Dermis microvascular lymphatic vessel endothelial cell (primary cell): ENCODE data around the gene DNAH6. TPM values are rescaled to one million over a fixed set of nuclear protein-coding genes. Genes with fewer than 3 reads are reported as not detected.

Source experiments
- DNase-seq, 2 donors: peaks; one replicate each; pipeline versions ENCODE4 v3.0.0 to v3.0.0-alpha.2; 2010; ENCODE audit warnings: low read depth in 2 of 2
- total RNA-seq: library from RNA; depleted of rRNA; stranded (reverse); fragments of >200 nt; gene quantifications from 2 replicates; pipeline ENCODE4 v1.2.1, GENCODE V29; 2014

DNAH6 gene
- total RNA-seq, 1 donor from 2014 or later: under 0.01 TPM

DNA sequence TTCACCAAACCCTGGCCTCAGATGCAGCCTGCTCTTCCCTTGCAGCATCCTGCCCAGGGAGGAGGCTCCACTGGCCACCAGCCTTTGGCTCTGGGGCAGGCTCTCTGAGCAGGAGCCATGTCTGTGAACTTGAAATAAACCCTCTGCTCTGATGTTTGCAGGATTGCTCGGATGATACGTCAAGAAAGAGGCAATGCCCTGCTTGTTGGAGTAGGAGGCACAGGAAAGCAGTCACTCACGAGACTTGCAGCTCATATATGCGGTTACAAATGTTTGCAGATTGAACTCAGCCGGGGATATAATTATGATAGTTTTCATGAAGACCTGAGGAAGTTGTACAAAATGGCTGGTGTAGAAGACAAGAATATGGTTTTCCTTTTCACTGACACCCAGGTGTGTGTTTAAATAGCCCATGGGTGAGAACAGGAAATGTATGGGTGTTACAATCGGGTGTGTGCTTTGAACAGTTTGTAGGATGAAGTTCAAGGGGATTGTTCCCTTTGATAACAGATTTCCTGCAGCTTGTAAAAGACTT lies 177.9 kb downstream of the DNAH6 start:
- no peak for DNase-seq

DNA sequence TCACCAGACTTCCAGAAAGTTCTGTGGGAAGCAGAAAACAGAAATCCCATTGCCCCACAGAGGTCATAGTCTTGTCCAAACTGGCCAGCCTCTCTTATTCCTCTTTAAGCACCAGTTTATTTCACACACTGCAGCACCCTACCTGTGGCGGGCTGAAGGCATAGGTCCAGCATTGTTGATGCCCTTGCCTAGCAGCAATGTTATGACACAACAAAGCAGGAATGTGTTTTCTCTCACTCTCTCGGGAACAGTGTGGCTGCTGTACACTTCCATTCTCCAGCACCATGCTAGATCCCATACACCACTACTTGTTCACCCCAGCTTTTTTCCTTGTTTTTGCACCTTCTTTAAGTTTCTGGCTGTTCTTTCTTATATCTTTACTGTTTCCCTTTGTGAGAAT lies 181.6 kb downstream of the DNAH6 start:
- no peak for DNase-seq

DNA sequence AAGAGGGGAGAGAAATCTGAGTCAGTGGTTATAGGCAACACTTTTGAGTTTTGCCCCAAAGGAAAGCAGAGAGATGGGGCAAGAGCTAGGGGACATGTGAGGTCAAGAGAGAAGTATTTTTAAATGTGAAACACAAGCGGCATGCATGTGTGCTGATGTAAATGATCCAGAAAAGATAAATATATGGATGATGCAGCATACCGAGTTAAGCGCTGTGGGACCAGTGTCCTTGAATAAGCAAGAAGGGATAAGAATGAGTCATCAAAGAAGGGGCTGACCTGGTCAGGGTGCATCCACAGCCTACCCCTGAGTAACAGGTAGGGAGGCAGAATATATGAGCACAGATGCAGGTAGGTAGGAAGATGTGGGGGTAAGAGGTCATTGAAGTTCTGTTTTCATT lies 183.7 kb downstream of the DNAH6 start:
- no peak for DNase-seq

DNA sequence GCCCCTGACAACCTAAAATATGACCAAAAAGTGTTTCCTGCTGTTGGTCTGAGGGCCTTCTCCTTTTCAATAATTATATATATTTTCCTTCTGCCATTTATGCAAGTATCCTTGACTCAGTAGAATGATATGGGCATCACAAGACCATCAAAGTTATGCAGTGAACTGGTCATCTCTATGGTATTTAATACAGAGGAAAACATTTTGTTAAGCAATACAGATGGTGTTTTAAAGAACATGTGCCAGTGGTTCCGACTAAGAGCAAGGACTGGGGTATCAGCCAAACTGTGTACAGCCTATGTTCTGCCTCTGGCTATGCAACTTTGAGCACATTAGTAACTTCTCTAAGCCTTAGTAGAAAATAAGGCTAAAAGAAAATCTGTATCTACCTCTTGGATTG lies 185.6 kb downstream of the DNAH6 start:
- no peak for DNase-seq

DNA sequence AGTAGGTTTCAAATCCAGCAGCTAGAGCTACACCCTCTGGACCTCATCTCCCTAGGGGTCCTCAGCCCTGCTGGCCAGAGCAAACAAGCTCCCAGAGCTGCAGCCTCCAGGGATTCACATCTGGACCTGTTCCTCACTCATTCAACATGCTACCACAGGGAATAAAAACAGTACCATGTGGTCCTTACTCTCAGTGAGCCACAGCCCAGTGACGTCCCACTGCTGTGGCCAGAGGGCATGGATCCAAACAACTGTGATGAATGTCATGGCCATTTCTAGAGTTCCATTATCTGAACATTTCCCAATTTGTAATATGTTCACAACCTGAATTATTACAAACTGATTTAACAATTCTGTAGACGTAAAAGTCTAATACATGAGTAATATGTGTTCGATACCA lies 186.6 kb downstream of the DNAH6 start:
- no peak for DNase-seq

DNA sequence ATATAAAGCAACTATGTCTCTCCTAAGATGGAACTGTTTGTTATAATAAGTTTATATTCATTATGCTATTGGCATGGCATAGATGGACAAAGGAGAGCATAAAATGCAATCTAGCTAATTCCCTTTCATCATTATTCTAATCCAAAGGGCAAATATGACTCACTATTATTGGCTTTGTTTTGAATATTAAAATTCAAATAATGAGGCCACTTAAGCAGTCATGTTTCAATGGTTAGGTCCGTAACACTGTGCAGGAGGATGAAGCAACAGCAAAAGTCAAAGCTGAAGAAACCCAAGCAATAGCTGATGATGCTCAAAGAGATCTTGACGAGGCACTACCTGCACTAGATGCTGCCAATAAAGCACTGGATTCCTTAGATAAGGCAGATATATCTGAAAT lies 187.5 kb downstream of the DNAH6 start:
- DNase-seq: no peak

DNA sequence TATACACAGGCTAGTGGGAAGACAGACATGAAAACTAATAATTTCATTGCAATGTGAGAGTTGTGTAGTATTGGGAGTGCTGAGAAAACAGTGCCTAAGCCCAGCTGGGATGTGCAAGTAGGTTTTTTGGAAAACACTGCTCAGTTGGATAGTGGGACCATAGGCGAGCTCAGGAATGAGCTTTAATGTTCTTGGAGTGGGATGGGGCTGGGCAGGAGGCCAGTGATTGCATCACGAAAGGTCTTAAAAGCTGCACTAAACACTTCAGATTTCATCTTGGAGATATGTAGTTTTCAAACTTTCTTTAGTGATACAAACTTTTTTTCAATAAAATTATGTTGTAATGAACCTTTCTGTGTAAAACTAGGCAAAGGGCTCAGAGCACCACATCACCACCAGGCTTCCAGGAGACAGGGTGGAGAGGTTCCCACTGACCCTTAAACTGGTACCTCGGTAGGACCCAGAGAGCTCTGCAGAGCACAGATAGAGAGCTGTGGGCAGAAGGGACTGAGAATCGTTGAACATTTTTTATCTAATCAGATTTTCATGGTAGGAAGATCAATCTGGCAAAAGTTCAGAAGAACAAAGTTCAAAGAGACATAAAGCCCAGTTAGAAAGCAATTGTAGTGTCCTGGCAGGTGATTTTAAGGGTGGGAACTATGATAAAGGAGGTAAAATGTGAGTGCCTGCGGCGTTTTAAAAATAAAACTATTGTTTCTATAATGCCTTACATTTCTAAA lies 188.4 kb downstream of the DNAH6 start:
- no peak for DNase-seq

DNA sequence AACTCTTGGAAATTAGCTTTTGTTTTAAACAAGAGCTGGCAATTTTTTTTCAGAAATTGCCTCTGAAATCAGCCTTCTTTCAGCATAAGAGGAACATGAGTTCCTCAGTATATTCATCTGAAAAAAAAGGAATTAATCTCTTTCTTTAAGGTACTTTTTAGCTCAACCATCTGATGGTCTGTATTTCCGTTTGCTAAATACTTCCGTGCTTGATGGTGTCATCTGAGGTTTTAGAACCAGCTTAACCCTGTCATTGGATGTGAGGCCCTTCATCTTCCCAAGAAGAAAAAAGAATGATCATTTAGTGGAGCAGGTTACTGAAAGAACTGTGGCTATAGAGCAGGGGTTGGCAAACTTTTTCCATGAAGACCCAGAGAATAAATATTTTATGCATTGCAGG lies 189.6 kb downstream of the DNAH6 start:
- DNase-seq: no peak

DNA sequence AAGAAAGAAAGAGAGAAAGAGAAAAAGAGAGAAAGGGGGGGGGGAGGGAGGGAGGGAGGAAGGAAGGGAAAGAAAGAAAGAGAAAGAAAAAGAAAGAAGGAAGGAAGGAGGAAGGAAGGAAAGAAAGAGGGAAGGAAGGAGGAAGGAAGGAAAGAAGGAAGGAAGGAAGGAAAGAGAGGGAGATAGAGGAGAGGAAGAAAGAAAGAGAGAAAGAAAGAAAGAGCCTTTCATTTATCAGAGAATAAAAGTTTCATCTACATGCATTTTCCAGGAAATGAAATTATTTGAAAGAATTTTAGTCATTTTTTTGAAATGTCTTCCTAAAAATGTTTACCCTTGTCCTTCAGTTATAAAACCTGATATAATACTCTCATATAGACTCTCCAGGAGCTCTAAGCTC lies 192.1 kb downstream of the DNAH6 start:
- no peak for DNase-seq

DNA sequence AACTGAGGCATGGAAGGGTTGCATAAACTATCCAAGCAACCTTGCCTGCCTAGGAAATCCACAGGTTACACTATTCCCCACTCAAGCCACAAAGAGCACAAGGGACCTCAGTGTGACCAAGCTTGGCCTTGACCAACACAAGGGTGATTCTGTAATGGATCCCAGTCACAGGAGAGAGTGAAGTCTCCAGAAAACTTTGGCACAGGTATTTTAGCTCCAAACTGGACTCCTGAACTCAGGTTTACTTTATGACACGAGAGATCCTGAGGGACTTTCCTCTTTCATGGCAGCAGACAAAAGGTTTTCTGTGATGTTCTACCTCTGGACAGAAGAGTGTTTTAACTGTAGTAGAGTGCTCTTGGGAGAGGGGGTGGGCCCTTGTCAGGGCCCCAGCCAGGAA lies 195.4 kb downstream of the DNAH6 start:
- DNase-seq: no peak

DNA sequence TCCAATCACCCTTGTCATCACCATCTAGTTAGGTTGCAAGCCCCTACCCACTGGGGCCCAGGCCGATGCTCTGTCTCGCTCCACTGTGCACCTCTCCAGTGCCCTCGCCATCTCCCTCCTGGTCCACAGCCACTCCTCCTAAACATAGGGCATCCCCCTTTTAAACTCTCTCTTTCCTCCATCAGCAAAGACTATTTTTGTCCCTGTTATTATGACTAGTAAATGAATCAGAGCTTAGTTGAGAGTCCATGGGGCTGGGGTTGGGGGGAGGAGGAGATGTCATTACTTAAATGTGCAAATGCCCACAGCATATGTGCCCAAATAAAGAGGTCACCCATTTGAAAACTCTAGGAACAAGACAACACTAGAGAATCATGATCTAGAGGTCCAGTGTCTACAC lies 197.1 kb downstream of the DNAH6 start:
- DNase-seq: no peak

DNA sequence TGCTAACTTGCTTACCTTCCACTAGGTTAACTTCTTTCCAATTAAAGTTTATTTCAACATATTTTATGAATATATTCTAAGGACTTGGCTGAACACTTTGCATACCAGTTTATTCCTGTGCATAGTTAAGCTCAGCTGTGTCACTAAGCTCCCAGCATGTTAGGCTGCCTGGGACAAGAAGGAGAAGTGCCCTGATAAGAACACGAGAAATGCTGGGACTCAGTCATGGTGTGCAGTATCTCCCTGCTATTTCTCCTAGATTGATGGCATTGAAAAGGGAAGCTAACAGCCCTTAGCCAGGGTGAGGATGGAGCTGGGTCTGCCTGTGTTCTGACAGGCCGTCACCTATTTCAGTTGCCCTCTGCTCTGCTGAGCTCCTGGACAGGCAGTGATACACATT lies 200.3 kb downstream of the DNAH6 start:
- DNase-seq: no peak

DNA sequence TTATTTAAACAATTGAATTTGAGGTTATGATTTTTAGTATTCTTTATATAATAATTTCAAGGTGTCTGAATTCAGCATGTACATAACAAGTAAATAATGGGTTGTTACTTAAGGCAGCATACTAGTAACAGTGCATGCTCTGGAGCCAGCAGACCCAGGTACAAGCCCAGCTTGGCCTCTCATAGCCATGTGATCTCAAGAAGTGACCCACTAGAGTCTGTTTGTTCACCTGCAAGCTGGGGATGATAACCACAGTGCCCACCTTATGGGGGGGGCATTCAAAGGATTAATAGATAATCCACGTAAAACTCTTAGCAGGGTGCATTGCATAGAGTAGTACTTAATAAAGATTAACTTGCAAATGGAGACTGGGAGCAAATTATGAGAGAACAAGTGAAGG lies 201.0 kb downstream of the DNAH6 start:
- no peak for DNase-seq

DNA sequence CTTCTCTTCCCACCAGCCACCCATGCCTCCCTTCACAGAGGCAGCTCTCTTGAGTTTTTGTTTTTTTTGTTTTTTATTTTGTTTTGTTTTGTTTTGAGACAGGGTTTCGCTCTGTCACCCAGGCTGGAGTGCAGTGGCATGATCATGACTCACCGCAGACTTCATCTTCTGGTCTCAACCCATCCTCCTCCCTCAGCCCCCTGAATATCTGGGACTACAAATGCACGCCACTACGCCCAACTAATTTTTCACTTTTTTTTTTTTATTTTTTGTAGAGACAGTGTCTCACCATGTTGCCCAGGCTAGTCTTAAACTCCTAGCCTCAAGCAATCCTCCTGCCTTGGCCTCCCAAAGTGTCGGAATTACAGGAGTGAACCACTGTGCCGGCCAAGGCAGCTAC lies 203.1 kb downstream of the DNAH6 start:
- DNase-seq: no peak

DNA sequence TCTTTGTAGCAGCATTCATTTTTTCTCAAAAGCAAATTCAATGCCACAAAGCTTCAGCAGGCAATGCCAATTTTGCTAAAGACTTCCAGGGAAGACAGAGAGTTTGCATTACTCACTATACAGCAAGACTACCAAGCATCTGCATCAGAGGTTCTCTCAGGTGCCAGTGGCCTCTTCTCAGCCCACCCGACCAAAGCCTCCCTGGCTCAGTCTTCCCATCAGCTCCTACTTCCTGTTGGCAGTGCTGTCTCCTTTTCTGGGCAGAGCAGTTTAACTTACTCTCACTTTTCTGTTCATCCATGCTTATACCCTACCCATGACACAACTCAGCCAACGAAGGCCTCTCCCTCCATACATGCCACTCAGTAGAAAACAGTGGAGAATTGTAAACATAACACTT lies 207.5 kb downstream of the DNAH6 start:
- DNase-seq: no peak

DNA sequence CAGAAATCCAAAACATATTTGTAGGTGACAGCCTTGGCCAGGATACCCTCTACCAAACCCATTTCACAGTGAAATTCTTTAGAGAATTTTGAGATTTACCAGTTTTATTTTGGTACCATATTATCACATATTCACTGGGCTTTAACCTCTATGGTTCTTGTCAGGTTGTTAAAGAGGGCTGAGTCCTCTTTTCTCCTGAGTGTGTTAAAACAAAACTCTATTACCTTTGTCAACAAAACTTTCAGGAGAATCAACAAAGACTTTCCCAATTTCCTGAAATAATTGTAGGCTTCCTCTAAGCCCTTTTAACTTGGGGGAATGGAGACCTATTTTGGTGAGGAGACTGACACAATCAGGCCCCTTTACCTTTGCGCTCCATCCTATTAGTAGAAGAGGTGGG lies 209.4 kb downstream of the DNAH6 start:
- no peak for DNase-seq

DNA sequence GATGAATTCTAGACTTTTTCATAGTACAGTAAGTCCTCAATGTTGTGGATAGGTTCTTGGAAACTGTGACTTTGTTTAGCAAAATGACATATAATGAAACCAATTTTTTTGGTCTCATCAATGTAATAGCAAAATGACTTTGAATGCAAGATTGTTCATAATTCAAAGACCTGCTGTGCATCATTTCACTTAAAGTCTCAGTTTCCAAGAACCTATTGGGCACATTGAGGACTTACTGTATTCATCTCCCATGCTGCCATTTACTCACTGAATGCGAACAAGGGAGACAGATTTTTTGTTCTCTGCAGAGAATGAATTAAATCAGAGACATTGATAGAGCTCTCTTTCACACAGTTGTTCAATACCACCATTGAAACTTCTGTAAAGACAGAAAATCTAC lies 211.0 kb downstream of the DNAH6 start:
- no peak for DNase-seq

DNA sequence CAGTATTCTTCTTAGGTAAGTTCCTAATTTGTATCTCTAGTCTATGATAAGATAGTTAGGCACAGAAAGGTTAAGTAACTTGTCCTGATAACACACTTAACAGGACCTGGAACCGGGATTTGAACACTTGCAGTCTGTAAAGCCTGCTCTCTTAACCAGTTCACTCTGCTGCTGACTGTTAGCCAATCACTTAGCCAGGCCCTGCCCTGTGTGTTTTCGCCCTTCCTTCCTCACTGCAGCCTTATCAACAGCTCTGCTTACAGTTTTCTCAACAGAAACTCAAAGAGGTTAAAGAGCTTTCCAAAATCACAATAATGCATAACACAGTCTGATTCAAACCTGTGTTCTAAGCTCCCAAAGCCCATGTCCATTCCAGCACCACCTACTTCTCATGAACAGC lies 212.9 kb downstream of the DNAH6 start:
- DNase-seq: no peak

DNA sequence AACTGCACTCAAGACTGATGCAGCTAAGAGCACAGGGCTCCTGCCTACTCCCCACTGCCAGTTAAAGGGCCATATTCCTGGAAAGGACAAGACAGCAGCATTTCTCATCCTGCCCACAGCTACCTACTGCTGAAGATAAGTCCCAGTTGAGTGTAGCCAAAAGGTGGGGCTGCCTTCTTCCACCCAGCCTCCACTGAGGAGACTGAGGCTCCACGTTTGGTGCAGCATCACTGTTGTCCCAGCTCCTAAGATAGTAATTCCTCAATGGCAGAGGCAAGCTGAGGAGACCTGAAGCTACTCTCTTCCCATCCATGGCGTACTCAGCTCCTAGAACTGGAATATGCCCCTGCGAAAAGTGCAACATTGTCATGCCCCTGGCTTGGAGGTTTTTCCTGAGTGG lies 214.9 kb downstream of the DNAH6 start:
- no peak for DNase-seq

DNA sequence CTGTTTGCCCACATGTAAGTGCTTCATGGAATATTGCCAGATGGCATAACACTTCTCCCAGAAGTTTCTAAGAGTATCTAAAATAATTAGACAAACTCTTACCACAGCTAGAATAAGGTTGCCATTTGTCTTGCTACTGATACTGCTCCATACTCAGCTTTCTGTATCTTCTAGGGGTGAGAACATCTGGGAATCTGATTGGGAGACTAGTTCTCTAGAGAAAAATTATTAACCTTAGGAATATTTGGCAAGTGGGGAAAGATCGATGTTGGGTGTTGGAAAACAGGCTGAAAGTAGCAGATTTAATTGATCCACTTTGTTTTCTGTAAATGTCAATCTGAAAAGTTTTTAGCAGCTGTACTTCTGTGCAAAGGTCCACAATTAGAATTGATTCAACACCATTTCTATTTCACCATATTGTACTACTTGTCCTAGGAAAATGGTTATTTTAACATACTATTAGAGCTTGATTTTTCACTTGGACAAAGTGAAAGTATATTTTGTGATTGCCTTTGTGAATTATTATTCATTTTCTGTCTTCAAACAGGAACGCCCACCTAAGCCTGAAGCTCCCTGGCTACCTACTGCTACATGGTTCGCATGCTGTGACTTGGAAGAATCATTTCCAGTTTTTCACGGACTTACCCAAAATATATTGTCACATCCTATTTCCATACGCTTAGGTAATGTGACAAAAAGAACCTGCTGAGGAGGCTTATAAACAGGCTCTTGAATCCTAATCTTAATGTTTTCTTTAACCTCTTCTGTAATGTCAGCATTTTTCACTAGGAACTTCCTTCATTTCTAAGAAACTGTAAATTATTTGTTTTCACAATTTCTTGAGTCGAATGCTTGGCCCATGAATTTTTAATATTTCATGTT lies 216.8 kb downstream of the DNAH6 start:
- DNase-seq: no peak

DNA sequence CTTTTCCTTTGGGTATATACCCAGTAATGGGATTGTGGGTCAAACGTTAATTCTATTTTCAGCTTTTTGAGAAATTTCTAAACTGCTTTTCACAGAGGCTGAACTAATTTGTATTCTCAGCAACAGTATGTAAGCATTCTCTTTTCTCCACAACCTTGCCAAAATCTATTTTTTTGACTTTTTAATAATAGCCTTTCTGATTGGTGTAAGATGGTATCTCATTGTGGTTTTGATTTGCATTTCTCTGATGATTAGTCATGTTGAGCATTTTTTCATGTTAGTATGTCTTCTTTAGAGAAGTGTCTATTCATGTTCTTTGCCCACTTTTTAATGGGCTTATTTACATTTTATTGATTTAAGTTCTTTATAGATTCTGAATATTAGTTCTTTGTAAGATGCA lies 219.1 kb downstream of the DNAH6 start:
- DNase-seq: no peak

DNA sequence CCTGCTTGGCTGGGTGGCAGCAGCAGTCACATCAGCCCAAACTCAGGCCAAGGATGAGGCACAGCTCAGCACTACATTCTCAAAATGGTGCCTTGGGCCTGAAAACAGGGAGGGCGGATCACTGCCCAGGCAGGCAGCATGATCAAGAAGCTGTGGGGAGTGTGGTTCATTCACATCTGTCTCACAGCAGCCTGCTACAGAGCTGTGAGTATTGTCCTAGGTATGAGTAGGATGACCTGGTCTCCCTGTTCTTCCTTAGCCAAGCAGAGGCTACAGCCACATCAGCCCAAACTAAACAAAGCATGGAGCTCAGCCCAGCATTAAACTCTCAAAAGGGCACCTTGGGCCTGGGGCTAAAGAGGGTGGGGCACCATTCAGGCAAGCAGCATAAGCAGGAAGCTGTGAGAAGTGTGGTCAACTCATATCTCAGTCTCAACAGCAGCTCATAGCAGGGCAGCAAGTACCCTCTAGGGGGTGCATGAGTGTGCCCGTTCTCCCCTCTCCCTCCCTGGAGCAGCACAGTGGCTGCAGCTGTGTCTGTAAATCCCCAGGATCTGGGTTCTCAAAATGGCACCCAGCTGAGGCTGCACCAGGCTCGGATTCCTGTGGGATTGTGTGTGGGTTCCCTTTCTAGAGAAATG lies 225.0 kb downstream of the DNAH6 start:
- DNase-seq: peak in 1 of 2 donors; percentile 4
